ENCODE results near the gene FHIP1A.

DNA sequence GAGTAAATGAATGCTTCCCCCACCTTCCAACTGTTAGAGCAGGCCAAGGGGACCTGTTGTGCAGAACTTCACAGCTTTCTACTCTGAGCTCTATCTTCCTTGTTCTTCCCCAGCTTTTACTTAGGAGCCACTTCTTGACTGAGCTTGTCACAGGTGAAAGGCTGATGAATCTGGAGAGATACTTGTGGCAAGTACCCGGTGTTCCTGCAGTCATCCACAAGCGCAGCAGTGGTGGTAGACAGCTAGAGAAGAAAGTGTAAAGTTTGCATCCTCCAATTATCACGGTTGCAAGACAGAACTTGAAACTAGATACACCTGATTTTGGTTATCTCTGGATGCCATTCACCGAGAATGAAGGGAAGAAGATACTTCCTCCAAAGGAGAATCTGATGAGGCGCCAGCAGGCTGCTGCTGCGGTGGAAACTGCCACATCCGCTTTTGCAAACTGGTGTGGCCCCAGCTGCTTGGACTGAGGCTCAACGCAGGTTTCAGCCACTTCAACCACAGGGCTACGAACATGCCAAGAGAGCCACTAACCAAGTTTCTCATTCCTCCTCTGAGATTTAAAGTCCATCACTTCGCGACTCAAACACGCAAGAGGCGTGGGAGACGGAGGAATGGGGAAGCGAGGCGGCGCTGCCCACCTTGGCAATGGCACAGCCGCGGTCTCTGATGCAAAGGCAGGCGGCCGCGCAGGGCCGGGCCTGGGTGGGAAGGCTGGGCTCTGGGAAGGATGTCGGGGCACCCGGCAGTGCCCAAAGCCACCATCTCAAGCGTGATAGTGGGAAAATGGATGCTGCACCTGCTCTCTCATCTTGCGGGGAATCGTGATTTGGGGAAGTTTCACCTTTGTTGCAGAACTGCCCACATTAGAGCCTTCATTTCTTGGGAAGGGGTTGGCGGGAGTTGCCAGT lies 1.3 kb upstream of the FHIP1A start:
- peak; percentile 52 for TF ChIP-seq EZH2 (IDR thresholded peaks at IDR 0.05; ENCODE audit: insufficient read depth, low read length)
- TF ChIP-seq, protein P1, sequence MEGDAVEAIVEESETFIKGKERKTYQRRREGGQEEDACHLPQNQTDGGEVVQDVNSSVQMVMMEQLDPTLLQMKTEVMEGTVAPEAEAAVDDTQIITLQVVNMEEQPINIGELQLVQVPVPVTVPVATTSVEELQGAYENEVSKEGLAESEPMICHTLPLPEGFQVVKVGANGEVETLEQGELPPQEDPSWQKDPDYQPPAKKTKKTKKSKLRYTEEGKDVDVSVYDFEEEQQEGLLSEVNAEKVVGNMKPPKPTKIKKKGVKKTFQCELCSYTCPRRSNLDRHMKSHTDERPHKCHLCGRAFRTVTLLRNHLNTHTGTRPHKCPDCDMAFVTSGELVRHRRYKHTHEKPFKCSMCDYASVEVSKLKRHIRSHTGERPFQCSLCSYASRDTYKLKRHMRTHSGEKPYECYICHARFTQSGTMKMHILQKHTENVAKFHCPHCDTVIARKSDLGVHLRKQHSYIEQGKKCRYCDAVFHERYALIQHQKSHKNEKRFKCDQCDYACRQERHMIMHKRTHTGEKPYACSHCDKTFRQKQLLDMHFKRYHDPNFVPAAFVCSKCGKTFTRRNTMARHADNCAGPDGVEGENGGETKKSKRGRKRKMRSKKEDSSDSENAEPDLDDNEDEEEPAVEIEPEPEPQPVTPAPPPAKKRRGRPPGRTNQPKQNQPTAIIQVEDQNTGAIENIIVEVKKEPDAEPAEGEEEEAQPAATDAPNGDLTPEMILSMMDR (IDR thresholded peaks at IDR 0.05; ENCODE audit: insufficient read depth, low read depth, low read length): no peak

Data from astrocyte (in vitro differentiated cells and primary cell).